22Rv1 (cell line): ENCODE results near the gene DMD.

ENCODE experiments used
- H3K27ac ChIP-seq: fragments of 450-650 bp; 2 replicates; pipeline ENCODE4 v1.5.1; 2017
- ZFX ChIP-seq: fragments of 450-650 bp; IDR thresholded peaks from 2 replicates; pipeline ENCODE4 v1.6.1; 2017; ENCODE audit warnings: antibody characterized with exemption, borderline replicate concordance
- TF ChIP-seq, protein P1 (sequence below): fragments of 450-650 bp; IDR thresholded peaks from 2 replicates; pipeline ENCODE4 v1.5.1; 2017; ENCODE audit warnings: mild to moderate bottlenecking

The DMD gene

DNA sequence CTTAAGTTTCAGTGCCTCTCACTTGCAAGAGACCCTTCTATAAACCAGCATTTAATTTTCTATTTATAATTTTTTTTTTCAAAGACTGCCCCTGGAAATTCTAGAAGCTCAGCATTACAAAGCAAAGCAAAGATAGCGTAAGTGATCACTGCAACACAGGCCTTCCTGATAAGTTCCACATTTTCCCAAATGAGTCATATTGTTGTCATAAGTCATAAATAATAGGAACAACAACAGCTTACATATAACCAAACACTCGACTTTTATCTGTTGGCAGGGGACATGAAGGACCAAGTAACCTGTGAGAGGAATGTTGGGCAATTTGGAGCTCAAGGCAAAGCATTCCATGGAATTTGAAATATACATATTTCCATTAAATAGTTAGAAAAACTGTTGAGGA lies 815.5 kb downstream of the DMD start:
- H3K27ac ChIP-seq, result no peak overlapping the region
- TF ChIP-seq, protein P1, sequence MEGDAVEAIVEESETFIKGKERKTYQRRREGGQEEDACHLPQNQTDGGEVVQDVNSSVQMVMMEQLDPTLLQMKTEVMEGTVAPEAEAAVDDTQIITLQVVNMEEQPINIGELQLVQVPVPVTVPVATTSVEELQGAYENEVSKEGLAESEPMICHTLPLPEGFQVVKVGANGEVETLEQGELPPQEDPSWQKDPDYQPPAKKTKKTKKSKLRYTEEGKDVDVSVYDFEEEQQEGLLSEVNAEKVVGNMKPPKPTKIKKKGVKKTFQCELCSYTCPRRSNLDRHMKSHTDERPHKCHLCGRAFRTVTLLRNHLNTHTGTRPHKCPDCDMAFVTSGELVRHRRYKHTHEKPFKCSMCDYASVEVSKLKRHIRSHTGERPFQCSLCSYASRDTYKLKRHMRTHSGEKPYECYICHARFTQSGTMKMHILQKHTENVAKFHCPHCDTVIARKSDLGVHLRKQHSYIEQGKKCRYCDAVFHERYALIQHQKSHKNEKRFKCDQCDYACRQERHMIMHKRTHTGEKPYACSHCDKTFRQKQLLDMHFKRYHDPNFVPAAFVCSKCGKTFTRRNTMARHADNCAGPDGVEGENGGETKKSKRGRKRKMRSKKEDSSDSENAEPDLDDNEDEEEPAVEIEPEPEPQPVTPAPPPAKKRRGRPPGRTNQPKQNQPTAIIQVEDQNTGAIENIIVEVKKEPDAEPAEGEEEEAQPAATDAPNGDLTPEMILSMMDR, result no peak
- no peak for TF ChIP-seq ZFX

DNA sequence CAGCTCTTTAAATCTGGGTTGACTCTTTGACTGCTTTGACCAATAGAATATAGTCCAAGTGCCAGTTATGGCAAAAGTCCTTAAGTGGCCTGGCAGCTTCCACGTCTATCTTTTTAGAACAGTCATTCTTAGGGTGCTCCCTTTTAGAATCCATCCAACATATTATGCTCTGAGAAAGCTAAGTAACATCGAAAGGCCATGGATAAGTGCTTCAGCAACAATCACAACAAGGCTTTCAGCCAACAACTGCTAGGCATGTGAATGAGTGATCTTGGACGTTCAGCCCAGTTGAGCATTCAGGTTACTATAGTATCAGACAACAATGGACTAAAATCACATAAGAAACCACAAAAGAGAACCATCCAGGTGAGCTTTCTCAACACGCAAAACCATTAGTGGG lies 818.7 kb downstream of the DMD start:
- TF ChIP-seq ZFX, result no peak
- TF ChIP-seq, protein P1, result no peak

DNA sequence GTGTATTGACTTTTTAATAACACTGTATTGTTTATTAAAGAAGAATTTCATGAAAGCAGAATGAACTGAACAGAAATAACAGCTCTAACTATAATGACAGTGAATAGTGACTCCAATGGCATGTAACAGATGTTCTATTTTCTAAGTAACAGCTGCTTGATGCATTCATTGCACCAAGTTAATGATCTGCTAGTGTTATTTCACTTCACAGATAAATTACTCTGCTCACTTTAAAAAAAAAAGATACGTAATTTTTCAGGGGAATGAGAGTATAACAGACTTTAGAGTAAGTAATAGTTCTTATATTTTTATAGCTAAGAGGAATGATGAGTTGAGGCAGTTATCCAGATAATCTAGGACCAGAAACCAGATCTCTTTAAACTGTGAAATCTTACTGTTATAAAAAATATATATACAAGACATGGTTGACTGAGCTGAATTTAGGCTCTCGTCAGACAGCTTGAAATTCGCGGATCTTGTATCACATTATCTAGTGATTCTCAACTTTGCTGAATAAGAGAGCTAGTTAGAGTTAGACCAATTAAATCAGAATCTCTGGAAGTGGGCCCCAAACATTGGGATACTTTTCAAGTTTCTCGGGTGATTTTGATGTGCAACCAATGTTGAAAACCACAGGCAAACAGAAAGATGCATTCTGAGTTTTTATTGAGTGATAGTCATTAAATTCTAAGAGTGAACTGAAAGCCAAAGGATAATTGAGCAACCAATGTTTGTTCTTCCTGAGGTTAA lies 840.7 kb downstream of the DMD start:
- TF ChIP-seq, protein P1, result no peak
- no peak for TF ChIP-seq ZFX
- H3K27ac ChIP-seq, result no peak overlapping the region

More for the DNA sequence above, 818.7 kb downstream of the DMD start:
- no peak overlapping the region for H3K27ac ChIP-seq

DNA sequence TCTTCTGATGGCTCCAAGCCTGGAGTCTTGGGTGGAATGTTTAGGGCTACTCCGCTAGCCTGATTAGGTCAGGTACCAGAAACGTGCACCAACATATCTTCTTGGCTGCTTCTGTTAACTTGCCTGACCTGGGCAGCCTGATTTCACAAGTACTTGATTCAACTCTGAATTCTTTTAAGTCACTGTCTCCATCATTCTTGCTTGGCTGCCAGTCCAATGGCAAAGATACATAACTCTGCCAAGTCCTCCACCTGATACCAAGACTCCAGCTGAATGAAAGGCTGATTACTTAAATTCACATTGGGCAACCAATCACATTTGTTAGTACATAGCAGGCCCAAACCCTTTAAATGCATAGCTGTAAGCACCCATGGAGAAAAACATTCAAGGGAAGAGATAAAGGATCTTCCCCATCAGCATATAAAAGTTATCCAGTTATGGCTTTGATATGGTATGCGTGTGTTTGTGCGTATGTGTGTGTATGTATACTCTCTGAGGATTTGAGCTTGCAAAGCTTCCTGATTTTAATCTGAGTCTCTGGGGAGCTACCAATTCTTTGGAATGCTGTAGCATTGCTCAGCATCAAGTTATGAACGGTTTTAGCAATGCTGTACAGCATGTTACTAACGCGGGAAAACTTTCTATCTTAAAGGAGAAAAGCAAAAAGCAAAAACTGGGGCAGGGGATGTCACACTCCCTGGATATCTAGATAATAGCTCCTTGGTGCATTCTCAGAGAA lies 917.2 kb downstream of the DMD start:
- H3K27ac ChIP-seq, result no peak overlapping the region
- TF ChIP-seq, protein P1, result no peak
- no peak for TF ChIP-seq ZFX

DNA sequence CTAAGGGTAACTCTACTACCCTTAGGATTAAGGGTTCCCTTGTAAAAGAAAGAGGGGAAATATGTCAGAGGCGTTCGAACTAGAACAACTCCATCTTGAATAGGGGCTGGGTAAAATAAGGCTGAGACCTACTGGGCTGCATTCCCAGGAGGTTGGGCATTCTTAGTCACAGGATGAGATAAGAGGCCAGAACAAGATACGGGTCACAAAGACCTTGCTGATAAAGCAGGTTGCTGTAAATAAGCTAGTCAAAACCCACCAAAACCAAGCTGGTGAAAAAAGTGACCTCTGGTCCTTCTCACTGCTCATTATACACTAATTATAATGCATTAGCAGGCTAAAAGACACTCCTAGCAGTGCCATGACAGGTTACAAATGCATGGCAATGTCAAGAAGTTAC lies 922.0 kb downstream of the DMD start:
- TF ChIP-seq, protein P1, result no peak
- no peak for TF ChIP-seq ZFX

DNA sequence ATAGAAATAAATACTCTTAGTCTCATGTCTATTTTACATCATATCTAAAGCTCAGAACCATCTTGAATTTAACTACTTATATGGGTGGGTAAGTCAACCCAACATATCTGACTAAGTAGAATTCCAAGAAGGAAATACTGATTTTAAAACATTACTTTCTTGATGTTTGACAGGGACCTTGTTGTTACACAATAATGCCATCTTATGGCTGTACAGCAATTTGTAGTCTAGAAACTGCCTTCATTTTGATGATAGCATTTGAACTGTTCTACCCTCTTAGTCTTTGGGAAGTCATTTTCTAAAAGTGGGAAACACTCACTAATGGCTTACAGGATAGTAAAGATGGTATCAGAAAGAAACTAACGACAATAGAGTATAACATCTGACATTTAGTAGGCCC lies 929.5 kb downstream of the DMD start:
- TF ChIP-seq, protein P1, result no peak
- no peak for TF ChIP-seq ZFX
- no peak overlapping the region for H3K27ac ChIP-seq

More for the DNA sequence above, 922.0 kb downstream of the DMD start:
- no peak overlapping the region for H3K27ac ChIP-seq

DNA sequence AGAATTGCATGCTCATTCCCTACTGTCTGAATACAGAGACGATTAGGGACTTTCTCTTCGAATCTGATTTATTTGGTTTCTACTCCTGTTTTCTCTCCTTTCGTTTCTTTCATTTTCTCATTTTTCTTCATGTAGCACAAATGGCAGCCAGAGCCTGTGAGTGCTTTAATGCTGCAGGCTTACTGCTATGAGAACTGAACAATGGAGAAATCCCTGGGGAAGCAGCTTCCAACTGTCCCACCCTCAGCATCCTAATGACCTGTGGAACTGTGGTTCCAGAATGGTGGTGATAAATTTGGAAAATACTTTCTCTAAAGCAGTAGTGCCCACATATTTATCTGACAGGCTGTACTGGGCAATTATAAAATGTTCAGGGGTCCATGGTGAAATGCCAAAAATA lies 930.4 kb downstream of the DMD start:
- H3K27ac ChIP-seq, result no peak overlapping the region
- TF ChIP-seq, protein P1, result no peak
- TF ChIP-seq ZFX, result no peak
